ENCODE measurements around the gene PTPN7.
"Not testable (repeated sequence)": the region's sequence is repeated elsewhere in the genome, so short reads cannot be mapped to it uniquely, and the experiment has no call there.

PTPN7 gene

GRCh38 chr1:202189001-202189790 is 28.8 kb upstream of the PTPN7 start:
- no peak for FAIRE-seq

- no peak for FAIRE-seq
Measured at GRCh38 chr1:202187697-202188407, 27.4 kb upstream of the PTPN7 start.

- no peak for FAIRE-seq
Measured at GRCh38 chr1:202187041-202187671, 26.8 kb upstream of the PTPN7 start.

- FAIRE-seq: no peak
Measured at GRCh38 chr1:202186327-202186726, 25.9 kb upstream of the PTPN7 start.

- peak; percentile 86 for FAIRE-seq
Measured at GRCh38 chr1:202184750-202185460, 24.5 kb upstream of the PTPN7 start.

GRCh38 chr1:202182040-202182877 is 21.9 kb upstream of the PTPN7 start:
- no peak for FAIRE-seq

GRCh38 chr1:202181586-202181985 is 21.2 kb upstream of the PTPN7 start:
- no peak for FAIRE-seq

GRCh38 chr1:202180751-202181139 is 20.3 kb upstream of the PTPN7 start:
- not testable (repeated sequence) for FAIRE-seq

GRCh38 chr1:202179828-202180750 is 19.7 kb upstream of the PTPN7 start:
- FAIRE-seq: no peak

GRCh38 chr1:202176949-202177927 is 16.8 kb upstream of the PTPN7 start:
- FAIRE-seq: no peak

GRCh38 chr1:202173993-202174392 is 13.6 kb upstream of the PTPN7 start:
- FAIRE-seq: no peak

GRCh38 chr1:202172015-202172355 is 11.6 kb upstream of the PTPN7 start:
- FAIRE-seq: no peak

- no peak for FAIRE-seq
Measured at GRCh38 chr1:202171292-202172014, 11.1 kb upstream of the PTPN7 start.

- FAIRE-seq: no peak
Measured at GRCh38 chr1:202170726-202171125, 10.3 kb upstream of the PTPN7 start.

GRCh38 chr1:202168861-202169260 is 8.5 kb upstream of the PTPN7 start:
- FAIRE-seq: no peak

GRCh38 chr1:202167708-202168415 is 7.5 kb upstream of the PTPN7 start:
- FAIRE-seq: no peak

GRCh38 chr1:202167054-202167453 is 6.7 kb upstream of the PTPN7 start:
- FAIRE-seq: not testable (repeated sequence)

Data from TTC549 (cell line).